Fibroblast of lung (primary cell): ENCODE results near the gene MAP3K19. TPM values are rescaled to one million over a fixed set of nuclear protein-coding genes. Genes with fewer than 3 reads are reported as not detected.
"Not testable (repeated sequence)": the region's sequence is repeated elsewhere in the genome, so short reads cannot be mapped to it uniquely, and the experiment has no call there.

Source experiments
- DNase-seq, 2 donors: peaks; one replicate each; pipeline versions ENCODE4 v3.0.0 to v3.0.0-alpha.2; 2010; ENCODE audit warnings: low read depth in 2 of 2
- H2AFZ ChIP-seq: 2 replicates; pipeline ENCODE4 v1.5.1; 2012; ENCODE audit warnings: low read length, control low read depth, inconsistent platforms
- H3K27ac ChIP-seq: 2 replicates; pipeline ENCODE4 v1.5.1; 2011; ENCODE audit warnings: low read length, control low read depth; ENCODE audit not compliant: insufficient read depth
- H3K27me3 ChIP-seq: 2 replicates; pipeline ENCODE4 v1.5.1; 2011; ENCODE audit warnings: mild to moderate bottlenecking, low read length; ENCODE audit not compliant: control insufficient read depth, insufficient read depth
- H3K36me3 ChIP-seq: 2 replicates; pipeline ENCODE4 v1.5.1; 2011; ENCODE audit warnings: low read length; ENCODE audit not compliant: control insufficient read depth, insufficient read depth
- H3K4me1 ChIP-seq: 2 replicates; pipeline ENCODE4 v1.5.1; 2011; ENCODE audit warnings: low read length; ENCODE audit not compliant: control insufficient read depth, insufficient read depth; ENCODE audit errors: extremely low read depth
- H3K4me2 ChIP-seq: 2 replicates; pipeline ENCODE4 v1.5.1; 2011; ENCODE audit warnings: low read length, control low read depth; ENCODE audit not compliant: insufficient read depth; ENCODE audit errors: extremely low read depth
- H3K4me3 ChIP-seq, 4 experiments: fragments of 200-600 bp in 1 of 4; sonication (generic) in 1 of 4; replicated peaks in 1 of 4; 2 replicates each; pipeline ENCODE4 v1.5.1; 2011 to 2016; ENCODE audit warnings: low read length in 4 of 4, low read depth in 3 of 4, mild to moderate bottlenecking in 3 of 4, control low read depth in 2 of 4, inconsistent platforms in 1 of 4, mixed read lengths in 1 of 4; ENCODE audit not compliant: insufficient read depth in 1 of 4; ENCODE audit errors: control extremely low read depth in 1 of 4
- H3K79me2 ChIP-seq: 2 replicates; pipeline ENCODE4 v1.5.1; 2012; ENCODE audit warnings: mild to moderate bottlenecking, low read length, inconsistent platforms; ENCODE audit not compliant: control insufficient read depth, insufficient read depth
- H3K9ac ChIP-seq: 2 replicates; pipeline ENCODE4 v1.5.1; 2011; ENCODE audit warnings: mild to moderate bottlenecking, low read length, control low read depth; ENCODE audit not compliant: insufficient read depth
- H3K9me3 ChIP-seq: 2 replicates; pipeline ENCODE4 v1.5.1; 2012; ENCODE audit warnings: low read depth, low read length; ENCODE audit not compliant: control insufficient read depth, insufficient read depth
- H4K20me1 ChIP-seq: 2 replicates; pipeline ENCODE4 v1.5.1; 2011; ENCODE audit warnings: low read length; ENCODE audit not compliant: control insufficient read depth, insufficient read depth; ENCODE audit errors: extremely low read depth
- CTCF ChIP-seq, 2 donors: IDR thresholded peaks in 1 of 2; conservative IDR thresholded peaks in 1 of 2; 1 replicate in 1 of 2; 2 replicates in 1 of 2; pipeline ENCODE4 v1.5.1; 2011 to 2012; ENCODE audit warnings: low read length in 2 of 2, control low read depth in 1 of 2, inconsistent platforms in 1 of 2, low read depth in 1 of 2, mild to moderate bottlenecking in 1 of 2
- EZH2 ChIP-seq: IDR thresholded peaks from 2 replicates; pipeline ENCODE4 v1.5.1; 2012; ENCODE audit warnings: low read length, control low read depth, mild to moderate bottlenecking; ENCODE audit errors: missing control alignments
- polyA plus RNA-seq, 2 donors: library from polyadenylated mRNA; depleted of rRNA in 1 of 2; stranded (reverse) in 1 of 2; unstranded in 1 of 2; fragments of >200 nt; gene quantifications; 2 replicates each; pipeline ENCODE4 v1.2.1, GENCODE V29; 2011 to 2012; ENCODE audit warnings: missing spikeins in 1 of 2
- total RNA-seq: library from RNA; depleted of rRNA; stranded (reverse); fragments of >200 nt; gene quantifications from 2 replicates; pipeline ENCODE4 v1.2.1, GENCODE V29; 2014

MAP3K19 gene
- total and polyA plus RNA-seq, 2 donors (not counting 1 experiment from before 2014, with no cell fraction given): not detected

- Histone ChIP-seq H3K4me2 (no peak overlapping the region), H3K27ac (no peak overlapping the region), H3K79me2 (no peaks in the 10 kb centered on the region), H3K9ac (no peak overlapping the region), H4K20me1 (no peaks in the 10 kb centered on the region), H3K4me3 (no peak overlapping the region), H3K4me1 (no peaks in the 10 kb centered on the region), H3K27me3 (no peaks in the 10 kb centered on the region), H3K36me3 (no peaks in the 10 kb centered on the region), H3K9me3 (no peaks in the 10 kb centered on the region), H2AFZ (no peak overlapping the region)
- no peak for DNase-seq
- TF ChIP-seq EZH2 (no peak), CTCF (conservative IDR thresholded peaks at IDR 0.05 in 1 of 2, IDR thresholded peaks at IDR 0.05 in 1 of 2; ENCODE audit: low read depth in 1 of 2, low read length in 2 of 2) (no peak)
These were observed 71.1 kb downstream of the MAP3K19 start for GRCh38 chr2:134976074-134976702.

- Histone ChIP-seq H3K4me2 (no peak overlapping the region), H3K4me1 (no peaks in the 10 kb centered on the region), H4K20me1 (no peaks in the 10 kb centered on the region), H3K36me3 (no peaks in the 10 kb centered on the region), H3K27me3 (no peaks in the 10 kb centered on the region), H3K9ac (no peak overlapping the region), H3K9me3 (no peaks in the 10 kb centered on the region), H3K79me2 (no peaks in the 10 kb centered on the region), H2AFZ (no peak overlapping the region), H3K27ac (no peak overlapping the region), H3K4me3 (no peak overlapping the region)
- TF ChIP-seq CTCF (conservative IDR thresholded peaks at IDR 0.05 in 1 of 2, IDR thresholded peaks at IDR 0.05 in 1 of 2; ENCODE audit: low read depth in 1 of 2, low read length in 2 of 2) (no peak), EZH2 (no peak)
- no peak for DNase-seq
These were observed 71.8 kb downstream of the MAP3K19 start for GRCh38 chr2:134975281-134976009.

GRCh38 chr2:134973241-134974138 lies 73.8 kb downstream of the MAP3K19 start:
- no peaks in the 10 kb centered on the region for H3K27me3 ChIP-seq
- no peaks in the 10 kb centered on the region for H3K4me1 ChIP-seq
- H3K4me3 ChIP-seq: no peak overlapping the region
- no peaks in the 10 kb centered on the region for H3K79me2 ChIP-seq
- no peak overlapping the region for H3K9ac ChIP-seq
- DNase-seq: no peak
- H3K27ac ChIP-seq: no peak overlapping the region
- H2AFZ ChIP-seq: no peak overlapping the region
- H3K4me2 ChIP-seq: no peak overlapping the region
- TF ChIP-seq CTCF (conservative IDR thresholded peaks at IDR 0.05 in 1 of 2, IDR thresholded peaks at IDR 0.05 in 1 of 2; ENCODE audit: low read depth in 1 of 2, low read length in 2 of 2): no peak
- TF ChIP-seq EZH2: no peak
- no peaks in the 10 kb centered on the region for H4K20me1 ChIP-seq
- H3K36me3 ChIP-seq: no peaks in the 10 kb centered on the region
- H3K9me3 ChIP-seq: no peaks in the 10 kb centered on the region

DNA sequence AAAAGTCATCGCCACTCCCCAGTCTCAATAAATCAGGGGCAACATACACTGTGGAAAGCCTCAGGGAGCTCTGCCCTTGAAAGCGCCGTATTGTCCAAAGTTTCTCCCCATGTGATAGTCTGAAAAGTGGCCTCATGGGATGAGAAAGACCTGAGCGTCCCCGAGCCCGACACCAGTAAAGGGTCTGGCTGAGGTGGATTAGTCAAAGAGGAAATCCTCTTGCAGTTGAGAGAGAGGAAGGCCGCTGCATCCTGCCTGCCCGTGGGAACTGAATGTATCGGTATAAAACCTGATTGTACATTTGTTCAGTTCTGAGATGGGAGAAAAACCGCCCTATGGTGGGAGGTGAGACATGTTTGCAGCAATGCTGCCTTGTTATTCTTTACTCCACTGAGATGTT lies 80.1 kb downstream of the MAP3K19 start:
- not testable (repeated sequence) for H4K20me1 ChIP-seq, H3K79me2 ChIP-seq, H3K9me3 ChIP-seq, H3K4me1 ChIP-seq, H3K4me2 ChIP-seq, DNase-seq, H3K36me3 ChIP-seq, H3K9ac ChIP-seq, H3K27me3 ChIP-seq, H3K27ac ChIP-seq, H2AFZ ChIP-seq, H3K4me3 ChIP-seq
